B cell (primary cell): ENCODE measurements around the gene MAML3. TPM values are rescaled to one million over a fixed set of nuclear protein-coding genes. Genes with fewer than 3 reads are reported as not detected.

Experiments used
- ATAC-seq: fragments of 200-7000 bp; cut with Tn5 transposase; one replicate; pipeline ENCODE4 v1.10.0; 2021; ENCODE audit warnings: low read depth, mild to moderate bottlenecking, moderate number of reproducible peaks, moderate library complexity
- CTCF ChIA-PET: fragments of 350-600 bp; sonication (Branson Sonifier 250); formaldehyde crosslinking; loops from one replicate; lab custom pipeline; 2021; ENCODE audit warnings: antibody characterized with exemption, inconsistent platforms; lab: Charles Lee
- POLR2A ChIA-PET: fragments of 350-600 bp; sonication (Branson Sonifier 250); formaldehyde crosslinking; loops from one replicate; lab custom pipeline; 2021; ENCODE audit warnings: antibody characterized with exemption; lab: Charles Lee
- DNase-seq: peaks from one replicate; pipeline ENCODE4 v3.0.0; 2013
- H2AFZ ChIP-seq: 2 replicates; pipeline ENCODE4 v1.6.1; 2012; ENCODE audit warnings: mild to moderate bottlenecking, low read depth, low read length; ENCODE audit not compliant: insufficient read depth, poor library complexity, severe bottlenecking
- H3K27ac ChIP-seq, 2 donors: 1 replicate in 1 of 2; 2 replicates in 1 of 2; pipeline ENCODE4 v1.5.1; 2012 to 2013; ENCODE audit warnings: low read length in 2 of 2, mild to moderate bottlenecking in 2 of 2, moderate library complexity in 1 of 2
- H3K27me3 ChIP-seq, 4 experiments: fragments of 200-600 bp in 1 of 4; sonication (generic) in 1 of 4; replicated peaks in 1 of 4; 1 replicate in 2 of 4; 2 replicates in 2 of 4; pipeline versions ENCODE4 v1.6.1 to v1.7.0; 2013 to 2016; ENCODE audit warnings: low read length in 3 of 4, mild to moderate bottlenecking in 2 of 4, mixed read lengths in 1 of 4, moderate library complexity in 1 of 4; ENCODE audit not compliant: insufficient read depth in 4 of 4, control insufficient read depth in 3 of 4; ENCODE audit errors: control extremely low read depth in 1 of 4
- H3K36me3 ChIP-seq, 2 experiments: replicated peaks in 1 of 2; 1 replicate in 1 of 2; 2 replicates in 1 of 2; pipeline versions ENCODE4 v1.6.1 to v1.7.1; 2013; ENCODE audit warnings: low read length in 1 of 2; ENCODE audit not compliant: insufficient read depth in 2 of 2, control insufficient read depth in 1 of 2; ENCODE audit errors: control extremely low read depth in 1 of 2, extremely low read depth in 1 of 2
- H3K4me1 ChIP-seq, 2 donors: fragments of 200-600 bp in 1 of 2; sonication (generic) in 1 of 2; 1 replicate in 1 of 2; 2 replicates in 1 of 2; pipeline versions ENCODE4 v1.5.1 to v1.6.1; 2013 to 2017; ENCODE audit warnings: low read length in 2 of 2; ENCODE audit not compliant: control insufficient read depth in 2 of 2, insufficient read depth in 2 of 2
- H3K4me2 ChIP-seq: replicated peaks from 2 replicates; pipeline ENCODE3; 2012; ENCODE audit warnings: mild to moderate bottlenecking, low read depth, low read length; ENCODE audit not compliant: poor library complexity, severe bottlenecking
- H3K4me3 ChIP-seq, 5 experiments: fragments of 200-600 bp in 1 of 5; sonication (generic) in 1 of 5; 1 replicate in 3 of 5; 2 replicates in 2 of 5; pipeline versions ENCODE4 v1.5.1 to v1.7.0; 2011 to 2016; ENCODE audit warnings: low read length in 4 of 5, mild to moderate bottlenecking in 4 of 5, low read depth in 2 of 5, control low read depth in 1 of 5, moderate library complexity in 1 of 5; ENCODE audit not compliant: insufficient read depth in 1 of 5; ENCODE audit errors: control extremely low read depth in 1 of 5, extremely low read depth in 1 of 5
- H3K79me2 ChIP-seq: fragments of 200-600 bp; sonication (generic); one replicate; pipeline ENCODE4 v1.6.0; 2016; ENCODE audit warnings: low read length; ENCODE audit not compliant: control insufficient read depth, insufficient read depth
- H3K9ac ChIP-seq: fragments of 200-600 bp; sonication (generic); 2 replicates; pipeline ENCODE4 v1.6.1; 2017; ENCODE audit warnings: mild to moderate bottlenecking, low read length, moderate library complexity
- H3K9me3 ChIP-seq, 3 donors: one replicate each; pipeline versions ENCODE4 v1.6.1 to v1.7.1; 2013; ENCODE audit warnings: low read length in 2 of 3; ENCODE audit not compliant: control insufficient read depth in 2 of 3, insufficient read depth in 1 of 3; ENCODE audit errors: control extremely low read depth in 1 of 3
- H4K20me1 ChIP-seq: 2 replicates; pipeline ENCODE4 v1.6.0; 2012; ENCODE audit warnings: mild to moderate bottlenecking, low read length; ENCODE audit not compliant: insufficient read depth, control insufficient read depth, poor library complexity, severe bottlenecking
- H3K27ac Mint-ChIP-seq: one replicate; pipeline ENCODE4 v1.8.0; 2021; ENCODE audit warnings: mixed read lengths
- H3K27me3 Mint-ChIP-seq: one replicate; pipeline ENCODE4 v1.8.0; 2021; ENCODE audit warnings: mixed read lengths
- H3K4me1 Mint-ChIP-seq: one replicate; pipeline ENCODE4 v1.8.0; 2021; ENCODE audit warnings: mixed read lengths
- H3K4me3 Mint-ChIP-seq: one replicate; pipeline ENCODE4 v1.8.0; 2021; ENCODE audit warnings: mixed read lengths
- H3K9me3 Mint-ChIP-seq: one replicate; pipeline ENCODE4 v1.8.0; 2022; ENCODE audit warnings: mixed read lengths; ENCODE audit not compliant: insufficient read depth
- EZH2 ChIP-seq: IDR thresholded peaks from 2 replicates; pipeline ENCODE4 v1.6.1; 2012; ENCODE audit warnings: borderline replicate concordance, low read depth, mild to moderate bottlenecking, moderate library complexity, low read length; ENCODE audit not compliant: insufficient read depth, poor library complexity, severe bottlenecking
- WGBS: methylation state at CpG from one replicate; pipeline ENCODE4 v1.1.5; 2013; ENCODE audit warnings: missing lambda C conversion rate; ENCODE audit not compliant: insufficient coverage; 5-methylcytosine and 5-hydroxymethylcytosine counted together
- intact Hi-C: fragments of 100-400 bp; cut with micrococcal nuclease; formaldehyde crosslinking; loops from one replicate; pipeline ENCODE4 v1.10.0; 2022
- polyA plus RNA-seq: library from polyadenylated mRNA; depleted of rRNA; stranded (reverse); fragments of >200 nt; gene quantifications from 2 replicates; pipeline ENCODE4 v1.2.3, GENCODE V29; 2012
- total RNA-seq, 2 donors: library from RNA; stranded (reverse); fragments of 120-200 nt in 1 of 2; gene quantifications; 1 replicate in 1 of 2; 2 replicates in 1 of 2; pipeline versions ENCODE4 v1.2.3 to v1.2.4, GENCODE V29; 2013 to 2022
- TF ChIP-seq, protein P1 (sequence below): fragments of 200-600 bp; IDR thresholded peaks from one replicate; pipeline ENCODE4 v1.8.0; 2022; ENCODE audit warnings: antibody characterized with exemption, mild to moderate bottlenecking

MAML3 gene
- total and polyA plus RNA-seq, 2 donors (not counting 1 experiment from before 2014, with no cell fraction given): 0.94 to 5.3 TPM

DNA sequence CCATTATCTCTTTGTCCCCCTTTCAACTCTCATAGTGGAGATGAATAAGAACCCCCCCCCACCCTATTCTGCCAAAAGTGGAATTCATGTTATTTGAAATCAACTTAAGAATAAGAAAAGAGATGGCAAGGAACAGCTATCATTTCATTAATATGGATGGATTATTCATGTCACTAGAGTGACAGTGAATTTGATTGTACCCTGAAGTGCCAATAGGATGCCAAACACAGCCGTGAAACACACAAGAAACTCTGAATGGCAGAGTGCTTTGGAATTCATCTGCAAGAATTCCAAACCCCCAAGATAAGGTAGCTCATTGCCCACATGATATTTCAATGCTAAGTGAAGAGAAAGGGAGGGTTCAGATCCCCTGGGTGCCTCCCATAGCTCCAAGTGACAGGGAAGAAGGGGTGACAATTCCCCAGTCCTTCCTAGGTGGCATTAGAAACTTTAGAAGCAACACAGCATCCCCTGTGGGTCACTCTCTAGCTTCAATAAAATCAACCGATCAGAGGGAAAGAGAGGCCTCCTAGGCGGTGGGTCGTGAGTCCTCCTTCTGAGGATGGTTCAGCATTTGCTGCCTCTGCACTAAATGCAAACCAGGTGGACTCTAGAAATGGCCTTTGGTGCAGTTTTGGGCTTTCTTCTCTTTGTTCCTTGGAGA, 404.0 kb downstream of the MAML3 start:
- Histone ChIP-seq H3K79me2 (no peaks in the 10 kb centered on the region), H4K20me1 (no peaks in the 10 kb centered on the region), H3K27me3 (no peaks in the 10 kb centered on the region), H3K27ac (no peak overlapping the region), H3K9ac (no peak overlapping the region), H3K36me3 (no peaks in the 10 kb centered on the region), H3K9me3 (no peaks in the 10 kb centered on the region), H3K4me2 (no peak overlapping the region), H3K4me1 (no peaks in the 10 kb centered on the region), H2AFZ (no peak overlapping the region), H3K4me3 (no peak overlapping the region)
- Mint-ChIP-seq H3K27ac (no peak overlapping the region), H3K4me1 (no peaks in the 10 kb centered on the region), H3K4me3 (no peak overlapping the region), H3K27me3 (peaks cover 6% of the 10 kb centered on the region), H3K9me3 (no peaks in the 10 kb centered on the region)
- intact Hi-C loops: no loop called here
- TF ChIP-seq, protein P1, sequence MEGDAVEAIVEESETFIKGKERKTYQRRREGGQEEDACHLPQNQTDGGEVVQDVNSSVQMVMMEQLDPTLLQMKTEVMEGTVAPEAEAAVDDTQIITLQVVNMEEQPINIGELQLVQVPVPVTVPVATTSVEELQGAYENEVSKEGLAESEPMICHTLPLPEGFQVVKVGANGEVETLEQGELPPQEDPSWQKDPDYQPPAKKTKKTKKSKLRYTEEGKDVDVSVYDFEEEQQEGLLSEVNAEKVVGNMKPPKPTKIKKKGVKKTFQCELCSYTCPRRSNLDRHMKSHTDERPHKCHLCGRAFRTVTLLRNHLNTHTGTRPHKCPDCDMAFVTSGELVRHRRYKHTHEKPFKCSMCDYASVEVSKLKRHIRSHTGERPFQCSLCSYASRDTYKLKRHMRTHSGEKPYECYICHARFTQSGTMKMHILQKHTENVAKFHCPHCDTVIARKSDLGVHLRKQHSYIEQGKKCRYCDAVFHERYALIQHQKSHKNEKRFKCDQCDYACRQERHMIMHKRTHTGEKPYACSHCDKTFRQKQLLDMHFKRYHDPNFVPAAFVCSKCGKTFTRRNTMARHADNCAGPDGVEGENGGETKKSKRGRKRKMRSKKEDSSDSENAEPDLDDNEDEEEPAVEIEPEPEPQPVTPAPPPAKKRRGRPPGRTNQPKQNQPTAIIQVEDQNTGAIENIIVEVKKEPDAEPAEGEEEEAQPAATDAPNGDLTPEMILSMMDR: no peak
- TF ChIP-seq EZH2: no peak
- ATAC-seq: no peak
- 93% methylated on average over 3 of the region's 4 CpGs for WGBS
- no peak for DNase-seq
- POLR2A ChIA-PET: no interaction called here
- CTCF ChIA-PET: interaction anchor here (0.6 kb wide), 1 partner anchor 756 kb away, joined by 4 read pairs; no protein-coding TSS in a partner anchor

DNA sequence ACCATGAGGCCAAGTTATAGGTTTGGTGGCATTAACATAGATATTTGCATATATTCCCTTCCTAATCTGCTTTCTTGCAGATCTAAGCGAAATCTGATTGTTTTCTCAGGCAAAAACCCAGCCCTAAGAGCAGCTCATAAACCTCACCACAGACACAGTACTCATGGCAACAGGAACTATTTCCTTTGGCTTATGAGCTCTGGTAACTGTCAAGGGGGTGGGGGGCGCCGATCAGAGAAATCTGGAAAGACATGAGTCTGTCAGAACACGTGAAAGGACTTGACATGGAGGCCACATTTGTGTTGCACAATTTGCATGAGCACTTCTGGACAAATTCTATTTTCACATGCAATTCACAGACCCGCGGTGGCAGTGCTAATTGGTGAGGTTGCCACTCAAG, 404.6 kb downstream of the MAML3 start:
- Histone ChIP-seq H3K9ac (no peak overlapping the region), H3K36me3 (no peaks in the 10 kb centered on the region), H3K27me3 (no peaks in the 10 kb centered on the region), H3K4me3 (no peak overlapping the region), H3K9me3 (no peaks in the 10 kb centered on the region), H3K79me2 (no peaks in the 10 kb centered on the region), H3K4me1 (no peaks in the 10 kb centered on the region), H2AFZ (no peak overlapping the region), H3K27ac (no peak overlapping the region), H4K20me1 (no peaks in the 10 kb centered on the region), H3K4me2 (no peak overlapping the region)
- Mint-ChIP-seq H3K27me3 (peaks cover 9% of the 10 kb centered on the region), H3K27ac (no peak overlapping the region), H3K9me3 (no peaks in the 10 kb centered on the region), H3K4me1 (no peaks in the 10 kb centered on the region), H3K4me3 (no peak overlapping the region)
- ChIA-PET CTCF (interaction anchor here (0.6 kb wide), 1 partner anchor 756 kb away, joined by 4 read pairs; no protein-coding TSS in a partner anchor), POLR2A (no interaction called here)
- 54% methylated on average over 3 of the region's 6 CpGs for WGBS
- ATAC-seq (no peak), DNase-seq (no peak)
- intact Hi-C loops: no loop called here
- TF ChIP-seq EZH2: no peak
- TF ChIP-seq, protein P1: no peak
